Testis (tissue), 2 donors: Measurements from ENCODE around the gene SMYD4.

Experiments
- POLR2A ChIP-seq: fragments of 450-650 bp; IDR thresholded peaks from one replicate; pipeline ENCODE4 v1.6.1; 2017; ENCODE audit warnings: antibody characterized with exemption, mild to moderate bottlenecking, moderate library complexity
- TF ChIP-seq, protein P1 (sequence below), 3 experiments: fragments of 450-650 bp in 2 of 3; fragments of 200-600 bp in 1 of 3; sonication (generic) in 1 of 3; IDR thresholded peaks; one replicate each; pipeline ENCODE4 v1.5.1; 2016 to 2019; ENCODE audit warnings: antibody characterized with exemption in 3 of 3, mild to moderate bottlenecking in 2 of 3, moderate library complexity in 1 of 3

DNA sequence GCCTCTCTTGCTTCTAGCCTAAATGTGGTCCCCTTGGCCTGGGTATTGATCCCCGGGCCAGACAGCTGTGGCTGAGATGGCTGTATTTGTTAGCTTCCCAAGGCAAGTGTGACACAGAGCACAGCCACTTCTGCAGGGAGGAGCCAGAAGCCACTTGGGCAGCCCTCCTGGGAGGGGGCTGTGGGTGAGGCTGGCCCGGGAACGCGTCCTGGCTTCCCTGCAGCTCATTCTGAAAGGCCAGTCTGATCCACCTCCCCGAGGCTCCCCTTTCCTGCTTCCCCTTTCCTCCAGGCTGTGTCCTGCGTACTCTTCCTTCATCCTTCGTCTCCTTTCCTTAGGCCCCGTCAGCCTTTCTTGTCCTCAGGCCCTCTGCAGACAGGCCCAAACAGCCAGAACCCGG, 79.1 kb downstream of the SMYD4 start:
- TF ChIP-seq, protein P1, sequence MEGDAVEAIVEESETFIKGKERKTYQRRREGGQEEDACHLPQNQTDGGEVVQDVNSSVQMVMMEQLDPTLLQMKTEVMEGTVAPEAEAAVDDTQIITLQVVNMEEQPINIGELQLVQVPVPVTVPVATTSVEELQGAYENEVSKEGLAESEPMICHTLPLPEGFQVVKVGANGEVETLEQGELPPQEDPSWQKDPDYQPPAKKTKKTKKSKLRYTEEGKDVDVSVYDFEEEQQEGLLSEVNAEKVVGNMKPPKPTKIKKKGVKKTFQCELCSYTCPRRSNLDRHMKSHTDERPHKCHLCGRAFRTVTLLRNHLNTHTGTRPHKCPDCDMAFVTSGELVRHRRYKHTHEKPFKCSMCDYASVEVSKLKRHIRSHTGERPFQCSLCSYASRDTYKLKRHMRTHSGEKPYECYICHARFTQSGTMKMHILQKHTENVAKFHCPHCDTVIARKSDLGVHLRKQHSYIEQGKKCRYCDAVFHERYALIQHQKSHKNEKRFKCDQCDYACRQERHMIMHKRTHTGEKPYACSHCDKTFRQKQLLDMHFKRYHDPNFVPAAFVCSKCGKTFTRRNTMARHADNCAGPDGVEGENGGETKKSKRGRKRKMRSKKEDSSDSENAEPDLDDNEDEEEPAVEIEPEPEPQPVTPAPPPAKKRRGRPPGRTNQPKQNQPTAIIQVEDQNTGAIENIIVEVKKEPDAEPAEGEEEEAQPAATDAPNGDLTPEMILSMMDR (IDR thresholded peaks at IDR 0.05): no peak
- no peak for TF ChIP-seq POLR2A
